K562 (cell line): Measurements from ENCODE around the gene MED19. TPM values are rescaled to one million over a fixed set of nuclear protein-coding genes. Genes with fewer than 3 reads are reported as not detected.

Source experiments
- ARNT ChIP-seq, 2 experiments: fragments of 450-650 bp; IDR thresholded peaks; 2 replicates each; pipeline ENCODE4 v1.6.1; 2016; ENCODE audit warnings: mild to moderate bottlenecking in 1 of 2
- ATF1 ChIP-seq, 2 experiments: fragments of 450-650 bp in 1 of 2; IDR thresholded peaks; 2 replicates each; pipeline ENCODE4 v1.6.1; 2016; ENCODE audit warnings: missing compliant biosample characterization in 1 of 2, missing genetic modification characterization in 1 of 2
- ATF6 ChIP-seq: sonication (generic); formaldehyde crosslinking; IDR thresholded peaks from 2 replicates; pipeline ENCODE4 v1.4.0; 2020; ENCODE audit warnings: mild to moderate bottlenecking, missing genetic modification reagents
- DDX20 ChIP-seq: fragments of 450-650 bp; IDR thresholded peaks from 2 replicates; pipeline ENCODE4 v1.6.1; 2016; ENCODE audit warnings: missing genetic modification characterization, low read depth, mild to moderate bottlenecking, missing compliant biosample characterization, moderate library complexity
- ETS1 ChIP-seq: conservative IDR thresholded peaks from 2 replicates; pipeline ENCODE4 v1.6.1; 2011; ENCODE audit warnings: low read depth, mild to moderate bottlenecking, low read length; ENCODE audit not compliant: control insufficient read depth
- JUNB ChIP-seq: fragments of 450-650 bp; formaldehyde crosslinking; conservative IDR thresholded peaks from 2 replicates; pipeline ENCODE4 v1.4.0; 2020; ENCODE audit warnings: mild to moderate bottlenecking
- MAX ChIP-seq: sonication (generic); formaldehyde crosslinking; IDR thresholded peaks from 2 replicates; pipeline ENCODE4 v1.9.0; 2022; ENCODE audit warnings: mild to moderate bottlenecking, missing genetic modification reagents
- MYBL2 ChIP-seq, 2 experiments: fragments of 450-650 bp in 1 of 2; sonication (generic) in 1 of 2; formaldehyde crosslinking in 1 of 2; IDR thresholded peaks; 2 replicates each; pipeline versions ENCODE4 v1.6.1 to v1.8.1; 2017 to 2022; ENCODE audit warnings: borderline replicate concordance in 1 of 2, inconsistent platforms in 1 of 2, low read depth in 1 of 2, mild to moderate bottlenecking in 1 of 2, missing genetic modification reagents in 1 of 2, moderate library complexity in 1 of 2
- NEUROD1 ChIP-seq: fragments of 150-350 bp; IDR thresholded peaks from 2 replicates; pipeline ENCODE4 v1.6.1; 2014; ENCODE audit warnings: borderline replicate concordance, low read length, low read depth; ENCODE audit not compliant: partially characterized antibody
- PML ChIP-seq: IDR thresholded peaks from 2 replicates; pipeline ENCODE4 v1.6.1; 2012; ENCODE audit warnings: low read length, inconsistent platforms
- RAD21 ChIP-seq, 2 experiments: fragments of 250-450 bp in 1 of 2; fragments of 450-650 bp in 1 of 2; sonication (Bioruptor Pico) in 1 of 2; formaldehyde crosslinking in 1 of 2; IDR thresholded peaks in 1 of 2; conservative IDR thresholded peaks in 1 of 2; 2 replicates each; pipeline versions ENCODE4 v1.4.0 to v1.8.0; 2020 to 2022; ENCODE audit warnings: mild to moderate bottlenecking in 2 of 2, moderate library complexity in 1 of 2
- THAP12 ChIP-seq: fragments of 250-450 bp; sonication (Bioruptor Pico); IDR thresholded peaks from 2 replicates; pipeline ENCODE4 v1.9.0; 2021; ENCODE audit warnings: mild to moderate bottlenecking, inconsistent platforms
- ZBED1 ChIP-seq: IDR thresholded peaks from 2 replicates; pipeline ENCODE4 v1.6.1; 2014
- ZNF431 ChIP-seq: sonication (generic); formaldehyde crosslinking; IDR thresholded peaks from 2 replicates; pipeline ENCODE4 v1.8.0; 2022; ENCODE audit warnings: mild to moderate bottlenecking, missing genetic modification reagents
- polyA plus RNA-seq, 8 experiments: library from polyadenylated mRNA; depleted of rRNA in 4 of 8; stranded (reverse) in 5 of 8; unstranded in 3 of 8; fragments of >200 nt; fragmentation: Nextera tagmentation in 2 of 8; fragmentation: Illumina TruSeq in 1 of 8; extraction: Ambion mirVana in 2 of 8; extraction: Trizol in 1 of 8; gene quantifications; 2 replicates each; pipeline versions ENCODE4 v1.2.1 to v1.2.3, GENCODE V29; 2011 to 2014; ENCODE audit warnings: inconsistent platforms in 1 of 8, missing spikeins in 1 of 8
- total RNA-seq, 7 experiments: library from RNA; depleted of rRNA in 6 of 7; stranded (reverse); fragments of >200 nt in 6 of 7; fragmentation: Illumina TruSeq in 2 of 7; extraction: Trizol in 2 of 7; gene quantifications; 2 replicates each; pipeline versions ENCODE4 v1.2.1 to v1.2.3, GENCODE V29; 2011 to 2021; ENCODE audit warnings: low replicate concordance in 1 of 7

The MED19 gene
- total and polyA plus RNA-seq, 9 of the 15 experiments (the other 6 are each of a cell fraction or from before 2014, with no cell fraction given): 7.3 to 23.5 (median 15.0) TPM

GRCh38 chr11:57712256-57713150 is 488 bp upstream of the MED19 start, which contains the start of gene TMX2 (continued):
- TF ChIP-seq ARNT (IDR thresholded peaks at IDR 0.05) (peak; percentile 21 to 31; a peak in 1 of 4 replicates), RAD21 (CRISPR knock-in tag; conservative IDR thresholded peaks at IDR 0.05 in 1 of 2, IDR thresholded peaks at IDR 0.05 in 1 of 2) (0 out of 4 replicates have a peak, but pooled peaks of 1 of the 2 experiments have one; percentile 11), JUNB (CRISPR knock-in tag) (no peak), NEUROD1 (peak; percentile 64), ATF1 (CRISPR knock-in tag; IDR thresholded peaks at IDR 0.05) (0 out of 2 replicates have a peak, but pooled peaks have one; percentile 4), ATF1 (tag; IDR thresholded peaks at IDR 0.05) (peak; percentile 97), MYBL2 (IDR thresholded peaks at IDR 0.05; ENCODE audit: low read depth) (peak; percentile 88), MYBL2 (CRISPR knock-in tag; IDR thresholded peaks at IDR 0.05; ENCODE audit: borderline replicate concordance) (no peak), ZNF431 (CRISPR knock-in tag) (no peak), MAX (CRISPR knock-in tag) (peak; percentile 78), PML (peak; percentile 61; the same call in 1 of the 2 replicates), DDX20 (tag) (no peak), THAP12 (CRISPR knock-in tag) (peak; percentile 81), ETS1 (peak; percentile 72; the same call in 1 of the 2 replicates), ATF6 (CRISPR knock-in tag) (peak; percentile 94; the same call in 1 of the 2 replicates), ZBED1 (no peak)
